WTC11 (cell line): ENCODE results near the gene DTNBP1.

Source experiments
- CBFB ChIP-seq: sonication (generic); formaldehyde crosslinking; IDR thresholded peaks from 2 replicates; pipeline ENCODE4 v1.8.1; 2022; ENCODE audit warnings: mild to moderate bottlenecking, low read depth, missing genetic modification reagents
- NFYB ChIP-seq: sonication (generic); formaldehyde crosslinking; conservative IDR thresholded peaks from 2 replicates; pipeline ENCODE4 v1.8.0; 2022; ENCODE audit warnings: low read depth, missing genetic modification reagents
- SP1 ChIP-seq: sonication (generic); formaldehyde crosslinking; conservative IDR thresholded peaks from 2 replicates; pipeline ENCODE4 v1.8.1; 2022; ENCODE audit warnings: missing genetic modification reagents
- ZBTB21 ChIP-seq: sonication (generic); formaldehyde crosslinking; IDR thresholded peaks from 2 replicates; pipeline ENCODE4 v1.8.1; 2023; ENCODE audit warnings: mild to moderate bottlenecking, missing genetic modification reagents, borderline replicate concordance
- ZNF121 ChIP-seq: sonication (generic); formaldehyde crosslinking; IDR thresholded peaks from 2 replicates; pipeline ENCODE4 v1.8.0; 2023; ENCODE audit warnings: missing genetic modification reagents
- ZNF138 ChIP-seq: sonication (generic); formaldehyde crosslinking; conservative IDR thresholded peaks from 2 replicates; pipeline ENCODE4 v1.8.1; 2022; ENCODE audit warnings: mild to moderate bottlenecking, moderate library complexity, missing genetic modification reagents
- ZNF232 ChIP-seq: sonication (generic); formaldehyde crosslinking; IDR thresholded peaks from 2 replicates; pipeline ENCODE4 v1.8.0; 2022; ENCODE audit warnings: mild to moderate bottlenecking, missing genetic modification reagents
- TF ChIP-seq, protein P1 (sequence below): fragments of 200-600 bp; IDR thresholded peaks from 2 replicates; pipeline ENCODE4 v1.8.0; 2022; ENCODE audit warnings: antibody characterized with exemption
- TF ChIP-seq, protein P2 (sequence below): sonication (generic); formaldehyde crosslinking; conservative IDR thresholded peaks from 2 replicates; pipeline ENCODE4 v1.8.1; 2023; ENCODE audit warnings: mild to moderate bottlenecking, low read depth, missing genetic modification reagents, moderate library complexity

DNA sequence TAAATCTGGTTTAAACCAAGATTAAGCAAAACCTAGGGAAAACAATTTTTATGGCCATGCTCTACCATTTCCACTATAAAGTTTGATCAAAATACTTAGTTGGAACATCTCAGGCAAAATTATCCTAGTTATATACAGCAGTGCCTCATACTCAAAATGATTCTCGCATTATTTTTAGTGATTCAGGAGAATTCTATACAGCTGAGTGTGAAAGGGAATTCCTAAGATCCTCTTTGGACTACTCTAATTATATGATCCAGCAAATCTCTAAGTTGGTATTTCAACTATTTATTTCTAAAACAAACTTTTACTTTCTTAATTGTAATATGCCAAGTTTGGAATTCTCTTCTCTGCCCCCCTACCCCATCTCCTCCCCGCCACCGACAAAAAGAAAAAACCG, 8.6 kb downstream of the DTNBP1 start:
- TF ChIP-seq CBFB (CRISPR knock-in tag) (no peak), SP1 (CRISPR knock-in tag) (no peak), ZBTB21 (CRISPR knock-in tag) (no peak), ZNF138 (no peak), ZNF121 (CRISPR knock-in tag) (no peak), NFYB (no peak), ZNF232 (CRISPR knock-in tag) (no peak)
- TF ChIP-seq, protein P1, sequence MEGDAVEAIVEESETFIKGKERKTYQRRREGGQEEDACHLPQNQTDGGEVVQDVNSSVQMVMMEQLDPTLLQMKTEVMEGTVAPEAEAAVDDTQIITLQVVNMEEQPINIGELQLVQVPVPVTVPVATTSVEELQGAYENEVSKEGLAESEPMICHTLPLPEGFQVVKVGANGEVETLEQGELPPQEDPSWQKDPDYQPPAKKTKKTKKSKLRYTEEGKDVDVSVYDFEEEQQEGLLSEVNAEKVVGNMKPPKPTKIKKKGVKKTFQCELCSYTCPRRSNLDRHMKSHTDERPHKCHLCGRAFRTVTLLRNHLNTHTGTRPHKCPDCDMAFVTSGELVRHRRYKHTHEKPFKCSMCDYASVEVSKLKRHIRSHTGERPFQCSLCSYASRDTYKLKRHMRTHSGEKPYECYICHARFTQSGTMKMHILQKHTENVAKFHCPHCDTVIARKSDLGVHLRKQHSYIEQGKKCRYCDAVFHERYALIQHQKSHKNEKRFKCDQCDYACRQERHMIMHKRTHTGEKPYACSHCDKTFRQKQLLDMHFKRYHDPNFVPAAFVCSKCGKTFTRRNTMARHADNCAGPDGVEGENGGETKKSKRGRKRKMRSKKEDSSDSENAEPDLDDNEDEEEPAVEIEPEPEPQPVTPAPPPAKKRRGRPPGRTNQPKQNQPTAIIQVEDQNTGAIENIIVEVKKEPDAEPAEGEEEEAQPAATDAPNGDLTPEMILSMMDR = no peak
- TF ChIP-seq, protein P2, sequence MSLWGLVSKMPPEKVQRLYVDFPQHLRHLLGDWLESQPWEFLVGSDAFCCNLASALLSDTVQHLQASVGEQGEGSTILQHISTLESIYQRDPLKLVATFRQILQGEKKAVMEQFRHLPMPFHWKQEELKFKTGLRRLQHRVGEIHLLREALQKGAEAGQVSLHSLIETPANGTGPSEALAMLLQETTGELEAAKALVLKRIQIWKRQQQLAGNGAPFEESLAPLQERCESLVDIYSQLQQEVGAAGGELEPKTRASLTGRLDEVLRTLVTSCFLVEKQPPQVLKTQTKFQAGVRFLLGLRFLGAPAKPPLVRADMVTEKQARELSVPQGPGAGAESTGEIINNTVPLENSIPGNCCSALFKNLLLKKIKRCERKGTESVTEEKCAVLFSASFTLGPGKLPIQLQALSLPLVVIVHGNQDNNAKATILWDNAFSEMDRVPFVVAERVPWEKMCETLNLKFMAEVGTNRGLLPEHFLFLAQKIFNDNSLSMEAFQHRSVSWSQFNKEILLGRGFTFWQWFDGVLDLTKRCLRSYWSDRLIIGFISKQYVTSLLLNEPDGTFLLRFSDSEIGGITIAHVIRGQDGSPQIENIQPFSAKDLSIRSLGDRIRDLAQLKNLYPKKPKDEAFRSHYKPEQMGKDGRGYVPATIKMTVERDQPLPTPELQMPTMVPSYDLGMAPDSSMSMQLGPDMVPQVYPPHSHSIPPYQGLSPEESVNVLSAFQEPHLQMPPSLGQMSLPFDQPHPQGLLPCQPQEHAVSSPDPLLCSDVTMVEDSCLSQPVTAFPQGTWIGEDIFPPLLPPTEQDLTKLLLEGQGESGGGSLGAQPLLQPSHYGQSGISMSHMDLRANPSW (CRISPR knock-in tag) = no peak
